VCaP (cell line): Measurements from ENCODE around the gene LEF1.

ENCODE experiments used
- H3K27ac ChIP-seq: fragments of 450-650 bp; 2 replicates; pipeline ENCODE4 v1.5.1; 2017
- TF ChIP-seq, protein P1 (sequence below): fragments of 450-650 bp; conservative IDR thresholded peaks from 2 replicates; pipeline ENCODE4 v1.5.1; 2017; ENCODE audit warnings: mild to moderate bottlenecking, moderate library complexity

Gene LEF1

DNA sequence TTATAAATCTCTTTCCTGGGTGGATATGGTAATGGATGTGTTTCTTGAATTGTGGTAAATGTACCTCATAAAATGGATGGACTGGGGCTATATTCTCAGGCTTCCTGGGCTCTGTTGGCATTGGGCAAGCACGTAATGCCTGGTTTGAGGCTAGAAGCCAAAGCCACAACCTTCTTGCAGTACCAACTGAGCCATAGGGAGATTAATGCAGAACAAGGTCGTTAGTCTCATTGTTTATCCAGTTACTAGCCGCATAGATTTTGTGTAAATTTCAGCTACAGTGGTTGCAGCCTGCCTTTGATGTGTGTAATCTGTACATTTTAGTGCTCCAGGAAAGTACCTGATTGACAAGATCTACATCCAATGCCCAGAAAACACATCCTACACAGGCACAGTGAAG lies 7.2 kb upstream of the LEF1 start:
- TF ChIP-seq, protein P1, sequence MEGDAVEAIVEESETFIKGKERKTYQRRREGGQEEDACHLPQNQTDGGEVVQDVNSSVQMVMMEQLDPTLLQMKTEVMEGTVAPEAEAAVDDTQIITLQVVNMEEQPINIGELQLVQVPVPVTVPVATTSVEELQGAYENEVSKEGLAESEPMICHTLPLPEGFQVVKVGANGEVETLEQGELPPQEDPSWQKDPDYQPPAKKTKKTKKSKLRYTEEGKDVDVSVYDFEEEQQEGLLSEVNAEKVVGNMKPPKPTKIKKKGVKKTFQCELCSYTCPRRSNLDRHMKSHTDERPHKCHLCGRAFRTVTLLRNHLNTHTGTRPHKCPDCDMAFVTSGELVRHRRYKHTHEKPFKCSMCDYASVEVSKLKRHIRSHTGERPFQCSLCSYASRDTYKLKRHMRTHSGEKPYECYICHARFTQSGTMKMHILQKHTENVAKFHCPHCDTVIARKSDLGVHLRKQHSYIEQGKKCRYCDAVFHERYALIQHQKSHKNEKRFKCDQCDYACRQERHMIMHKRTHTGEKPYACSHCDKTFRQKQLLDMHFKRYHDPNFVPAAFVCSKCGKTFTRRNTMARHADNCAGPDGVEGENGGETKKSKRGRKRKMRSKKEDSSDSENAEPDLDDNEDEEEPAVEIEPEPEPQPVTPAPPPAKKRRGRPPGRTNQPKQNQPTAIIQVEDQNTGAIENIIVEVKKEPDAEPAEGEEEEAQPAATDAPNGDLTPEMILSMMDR, result no peak
- no peak overlapping the region for H3K27ac ChIP-seq

DNA sequence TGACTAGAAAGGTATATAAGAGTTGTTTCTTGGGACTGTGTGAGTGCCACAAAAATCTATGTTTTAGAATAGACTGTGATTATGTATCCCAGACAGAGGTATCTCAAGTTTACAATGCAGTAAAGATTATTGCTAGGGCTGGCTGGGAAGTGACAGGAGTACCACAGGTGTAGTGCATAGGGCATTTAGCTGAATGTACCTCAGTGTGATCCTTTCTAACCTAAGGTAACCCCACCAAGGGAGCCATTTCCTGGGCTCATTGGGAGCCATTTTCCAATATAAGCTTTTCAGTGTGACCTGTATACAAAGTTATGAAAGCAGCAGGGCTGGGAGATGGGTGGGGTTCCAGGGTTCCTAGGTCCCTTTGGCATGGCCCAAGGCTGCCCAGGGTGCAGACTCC lies 6.1 kb upstream of the LEF1 start:
- TF ChIP-seq, protein P1, result no peak
- H3K27ac ChIP-seq, result no peak overlapping the region

DNA sequence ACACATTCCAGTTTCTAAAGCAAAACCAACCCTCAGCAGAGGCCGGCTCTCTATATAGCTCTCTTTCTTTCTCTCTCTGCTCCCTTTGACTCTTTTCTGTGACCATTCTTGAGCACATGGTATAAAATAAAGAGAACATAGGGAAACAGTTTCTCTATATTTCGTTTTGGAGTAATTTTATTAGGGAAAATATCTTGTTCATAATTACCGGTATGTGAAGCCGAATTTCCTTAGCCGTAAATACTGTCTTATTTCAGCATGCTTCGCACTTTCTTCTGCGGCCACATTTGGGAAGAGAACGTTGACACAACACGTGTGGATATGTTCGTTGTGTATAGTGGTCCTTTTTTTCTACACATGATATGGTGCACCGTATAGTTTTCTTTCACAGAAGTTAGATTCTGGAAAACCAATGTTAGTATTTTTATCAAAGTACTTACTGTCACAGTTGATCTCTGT lies 4.9 kb upstream of the LEF1 start:
- H3K27ac ChIP-seq, result peak overlapping the region; percentile 83
- TF ChIP-seq, protein P1, result no peak

DNA sequence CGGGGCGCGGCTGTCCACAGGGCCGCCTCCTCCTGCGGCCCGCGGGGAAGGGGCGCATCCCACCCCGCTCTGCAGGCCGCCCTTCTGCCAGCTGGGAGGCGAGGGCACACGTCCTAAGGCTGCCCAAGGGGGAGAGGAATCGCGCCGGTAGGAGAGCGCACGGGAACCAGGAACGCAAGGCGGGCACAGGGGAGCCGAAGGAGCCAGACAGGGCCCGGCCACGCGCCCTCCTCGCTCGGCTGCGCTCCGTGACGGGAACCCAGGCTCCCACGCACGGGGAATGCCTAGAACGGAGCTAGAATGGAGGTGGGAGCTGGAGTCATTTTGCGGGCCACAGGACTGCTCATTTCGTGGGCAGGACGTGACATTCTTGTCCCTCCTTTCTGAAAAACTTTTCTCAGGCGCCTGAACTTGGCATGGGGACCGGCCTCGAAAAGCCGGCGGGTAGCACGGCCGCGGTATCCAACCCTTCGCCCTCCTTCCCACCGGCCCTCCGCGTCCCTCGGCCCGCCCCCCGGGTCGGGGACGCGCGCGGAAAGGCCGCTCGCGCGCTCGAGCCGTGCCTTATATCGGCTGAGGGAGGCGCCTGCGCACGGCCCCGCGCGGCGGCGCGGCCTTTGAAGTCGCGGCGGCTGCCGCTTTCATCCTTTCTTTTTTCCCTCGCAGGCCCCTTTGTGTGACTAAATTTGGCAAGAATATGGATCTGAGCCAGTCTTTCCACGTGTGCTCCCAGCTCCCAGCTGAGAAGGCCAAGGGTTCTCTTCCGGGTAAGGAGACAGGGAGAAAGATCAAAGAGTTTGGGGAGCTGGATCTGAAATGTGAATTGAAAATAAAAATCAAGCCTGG lies 4.2 kb upstream of the LEF1 start:
- H3K27ac ChIP-seq, result peak overlapping the region; percentile 83
- TF ChIP-seq, protein P1, result peak; percentile 28

GRCh38 chr4:108172231-108172752 lies 3.6 kb upstream of the LEF1 start:
- TF ChIP-seq, protein P1, result peak; percentile 49
- peak overlapping the region; percentile 83 for H3K27ac ChIP-seq

- H3K27ac ChIP-seq, result no peak overlapping the region
These were observed 2.9 kb upstream of the LEF1 start for GRCh38 chr4:108171339-108172230.

More at GRCh38 chr4:108171339-108172230, 2.9 kb upstream of the LEF1 start:
- TF ChIP-seq, protein P1, result no peak
